GM21526 (cell line): ENCODE results near the gene CMIP.

Experiments
- ATAC-seq: cut with Tn5 transposase; IDR thresholded peaks from one replicate; pipeline ENCODE4 v1.9.1; 2021; ENCODE audit warnings: moderate library complexity; ENCODE audit not compliant: unreplicated experiment, low FRiP score

The CMIP gene

GRCh38 chr16:81668243-81669097 is 223.9 kb downstream of the CMIP start:
- ATAC-seq = no peak

DNA sequence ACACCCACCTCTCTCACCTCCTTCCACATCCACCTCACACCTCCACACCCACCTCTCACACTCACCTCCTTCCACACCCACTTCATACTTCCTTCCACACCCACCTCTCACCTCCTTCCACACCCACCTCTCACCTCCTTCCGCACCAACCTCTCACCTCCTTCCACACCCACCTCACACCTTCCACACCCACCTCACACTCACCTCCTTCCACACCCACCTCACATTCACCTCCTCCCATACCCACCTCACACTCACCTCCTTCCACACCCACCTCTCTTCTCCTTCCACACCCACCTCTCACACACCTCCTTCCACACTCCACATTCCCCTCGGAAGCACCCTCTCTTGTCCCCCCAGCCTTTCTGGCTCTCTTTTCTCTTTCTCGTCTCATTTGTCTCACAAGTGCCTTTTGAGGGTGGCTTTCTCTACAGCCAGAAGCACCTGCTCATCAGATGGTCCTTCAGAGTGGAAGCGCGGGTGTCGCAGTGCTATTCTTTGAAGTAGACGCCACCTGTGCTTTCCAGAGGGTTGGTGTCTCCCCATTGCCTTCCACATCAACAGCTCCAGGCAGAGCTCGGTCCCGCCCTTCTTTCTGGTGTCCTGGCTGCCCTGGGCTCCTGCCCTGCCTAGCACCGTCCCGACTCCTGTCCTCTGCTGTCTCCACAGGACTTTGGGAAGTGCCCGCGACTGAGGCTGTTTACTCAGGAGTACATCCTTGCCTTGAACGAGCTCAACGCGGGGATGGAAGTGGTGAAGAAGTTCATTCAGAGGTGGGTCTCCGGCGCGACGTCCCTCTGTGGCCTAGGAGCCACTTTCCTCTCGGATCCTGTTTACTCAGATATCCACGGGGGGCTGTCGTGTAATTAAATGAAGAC is 225.1 kb downstream of the CMIP start:
- ATAC-seq = no peak

- no peak for ATAC-seq
Measured at GRCh38 chr16:81671738-81672597, 227.4 kb downstream of the CMIP start.

DNA sequence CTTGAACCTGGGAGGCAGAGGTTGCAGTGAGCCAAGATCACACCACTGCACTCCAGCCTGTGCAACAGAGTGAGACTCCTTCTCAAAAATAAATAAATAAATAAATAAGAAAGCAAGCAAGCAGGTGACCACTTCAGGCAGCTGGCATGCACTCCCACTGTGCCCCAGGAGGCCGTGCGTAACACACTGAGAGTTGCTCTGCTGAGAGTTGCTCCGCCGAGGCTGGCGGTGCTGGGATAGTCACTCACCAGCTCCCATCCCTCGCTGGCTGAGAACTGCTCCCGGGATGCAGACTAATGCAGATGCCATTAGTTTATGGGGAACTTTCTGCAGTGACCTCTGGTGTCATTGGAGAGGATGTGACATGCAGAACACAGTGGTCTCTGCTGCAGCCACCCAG is 228.8 kb downstream of the CMIP start:
- ATAC-seq = no peak

GRCh38 chr16:81675662-81676061 is 231.1 kb downstream of the CMIP start:
- ATAC-seq = no peak

DNA sequence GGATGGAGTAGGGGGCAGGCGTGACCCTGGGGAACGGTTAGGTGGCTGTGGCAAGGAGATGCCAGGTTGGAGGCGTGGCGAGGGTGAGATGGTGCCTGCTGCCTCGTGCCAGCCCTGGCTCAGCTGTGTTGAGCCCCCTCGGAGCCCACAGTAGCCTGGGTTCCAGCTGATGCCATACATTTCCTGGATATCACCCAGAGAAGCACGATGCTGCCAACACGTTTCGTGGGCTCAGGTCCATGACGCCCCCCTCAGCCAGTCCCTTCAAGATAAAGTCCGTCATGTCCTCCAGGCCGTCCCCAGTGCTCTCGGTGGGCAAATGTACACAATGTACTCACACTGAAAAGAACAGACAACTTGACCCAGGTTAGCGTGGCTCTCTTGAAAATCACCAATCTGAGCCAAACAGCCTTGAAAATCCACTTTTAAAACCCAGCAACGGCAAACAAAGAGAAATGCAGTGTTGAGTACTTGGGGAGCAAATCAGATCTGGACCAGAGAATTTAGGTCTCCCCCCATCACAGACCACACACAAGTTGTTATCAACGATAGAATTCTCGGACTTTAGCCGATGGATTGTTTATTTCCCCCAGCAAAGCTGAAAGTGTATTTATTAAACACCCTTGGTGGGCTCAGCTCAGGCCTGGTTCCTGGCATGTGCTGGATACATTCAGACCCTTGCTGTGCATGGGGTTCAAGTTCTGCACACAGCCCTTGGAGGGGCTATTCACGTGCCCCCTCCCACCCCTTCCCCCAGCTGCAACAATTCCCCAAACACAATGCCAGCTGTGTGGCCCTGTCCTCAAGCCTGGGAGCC is 231.7 kb downstream of the CMIP start:
- no peak for ATAC-seq

- ATAC-seq = no peak
Measured at GRCh38 chr16:81676883-81677737, 232.5 kb downstream of the CMIP start.

DNA sequence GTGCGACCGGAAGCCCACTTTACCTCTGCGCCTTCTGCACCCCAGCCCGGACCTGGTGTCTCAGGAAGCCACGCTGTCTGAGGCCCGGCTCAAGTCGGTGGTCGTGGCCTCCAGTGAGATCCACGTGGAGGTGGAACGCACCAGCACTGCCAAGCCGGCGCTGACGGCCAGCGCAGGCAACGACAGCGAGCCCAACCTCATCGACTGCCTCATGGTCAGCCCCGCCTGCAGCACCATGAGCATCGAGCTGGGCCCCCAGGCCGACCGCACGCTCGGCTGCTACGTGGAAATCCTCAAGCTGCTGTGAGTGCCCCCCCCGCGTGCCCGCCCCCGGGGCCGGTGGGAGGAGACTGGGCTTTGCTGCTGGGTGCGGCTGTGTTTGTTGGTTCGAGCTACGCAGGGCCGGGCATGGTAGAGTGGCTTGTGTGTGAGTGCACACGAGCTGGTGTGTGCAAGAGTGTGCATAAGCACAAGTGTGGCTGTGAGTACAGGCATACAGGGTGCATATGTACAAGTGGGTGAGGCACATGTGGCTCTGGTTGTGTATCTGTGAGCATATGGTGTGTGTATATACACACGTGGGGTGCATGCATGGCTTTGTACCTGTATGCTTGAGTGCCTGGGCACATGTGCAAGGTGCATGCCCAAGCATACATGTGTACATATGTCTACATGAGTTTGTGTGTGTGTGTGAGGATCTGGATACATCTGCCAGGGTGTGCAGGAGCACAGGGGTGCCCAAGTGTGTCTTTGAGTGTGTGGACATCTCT is 233.9 kb downstream of the CMIP start:
- no peak for ATAC-seq

DNA sequence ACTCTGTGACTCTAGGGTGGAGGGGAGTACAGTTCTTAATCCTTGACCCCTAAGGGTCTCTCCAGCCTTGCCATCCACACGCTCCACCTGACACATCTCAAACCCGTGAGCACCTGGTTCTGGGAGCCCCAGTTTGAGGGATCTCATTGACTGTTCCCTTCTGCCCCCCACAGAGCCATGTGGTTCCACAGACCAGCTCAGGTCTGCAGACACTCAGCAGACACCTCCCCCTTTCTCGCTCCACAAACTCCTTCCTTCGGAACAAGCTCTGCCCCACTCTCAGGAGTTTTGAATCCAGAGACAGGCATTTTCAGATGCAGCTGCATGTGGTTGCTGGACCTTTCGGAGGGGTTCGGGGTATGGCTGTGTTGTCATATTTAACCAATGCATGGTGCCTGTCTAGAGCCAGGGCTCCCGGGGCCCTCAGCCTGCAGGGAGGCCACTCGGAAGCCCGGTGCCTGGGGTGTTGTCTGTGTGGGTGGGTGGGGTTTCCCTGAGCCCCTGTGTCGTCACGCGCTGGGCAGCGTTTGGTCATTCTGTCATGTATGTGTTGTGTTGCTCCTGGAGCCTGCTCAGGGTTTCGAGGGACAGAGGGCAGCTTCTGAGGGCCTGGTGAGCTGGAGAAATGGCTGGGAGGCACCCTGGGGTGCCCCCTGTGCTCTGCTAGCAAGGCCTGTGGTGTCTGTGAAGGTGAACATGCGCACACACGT is 235.3 kb downstream of the CMIP start:
- ATAC-seq = no peak

GRCh38 chr16:81680444-81681275 is 236.1 kb downstream of the CMIP start:
- no peak for ATAC-seq

GRCh38 chr16:81681311-81681710 is 236.7 kb downstream of the CMIP start:
- ATAC-seq = no peak

GRCh38 chr16:81684242-81684837 is 239.7 kb downstream of the CMIP start:
- no peak for ATAC-seq

- ATAC-seq = no peak
Measured at GRCh38 chr16:81684901-81685300, 240.3 kb downstream of the CMIP start.

DNA sequence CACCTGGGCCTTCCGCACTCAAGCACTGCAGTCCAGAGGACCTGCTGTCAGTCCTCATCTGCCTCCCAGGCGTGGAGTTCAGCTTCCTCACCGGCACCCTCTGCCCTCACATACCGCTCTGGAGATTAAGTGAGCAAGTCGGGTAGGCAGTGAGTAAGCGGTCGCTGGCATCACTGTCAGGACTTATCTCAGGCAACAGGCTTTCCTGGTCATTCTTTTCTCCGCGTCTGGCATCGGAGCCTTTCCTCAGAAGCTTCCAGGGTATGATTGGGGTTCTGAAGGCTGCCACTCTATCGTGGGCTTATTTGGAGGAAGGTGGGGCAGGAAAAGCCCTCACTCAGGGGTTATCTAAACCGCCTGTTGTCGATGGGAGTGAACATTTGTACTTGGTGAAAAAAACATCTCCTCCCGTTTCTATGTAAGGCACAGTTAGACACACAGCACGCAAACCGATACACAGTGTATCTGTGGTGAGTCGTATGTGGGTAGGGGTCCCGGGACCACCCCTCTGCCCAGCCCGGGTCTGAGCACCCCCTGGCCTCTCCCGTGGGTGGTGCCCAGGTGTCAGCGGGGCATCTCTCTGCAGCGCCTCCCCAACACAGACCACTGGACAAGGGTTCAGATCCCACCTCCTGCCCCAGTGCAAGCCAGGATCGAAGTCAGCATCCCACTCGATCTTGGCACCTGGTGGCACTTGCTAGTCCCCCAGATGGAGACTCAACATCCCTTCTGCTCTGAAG is 242.0 kb downstream of the CMIP start:
- no peak for ATAC-seq

- no peak for ATAC-seq
Measured at GRCh38 chr16:81687131-81687456, 242.5 kb downstream of the CMIP start.

- ATAC-seq = no peak
Measured at GRCh38 chr16:81688182-81688581, 243.6 kb downstream of the CMIP start.
